HG03432 (cell line): Measurements from ENCODE around the gene SBNO1.
"Not testable (repeated sequence)": the region's sequence is repeated elsewhere in the genome, so short reads cannot be mapped to it uniquely, and the experiment has no call there.

ENCODE experiments used
- ATAC-seq: cut with Tn5 transposase; IDR thresholded peaks from one replicate; pipeline ENCODE4 v1.9.1; 2021; ENCODE audit warnings: mild to moderate bottlenecking, moderate library complexity; ENCODE audit not compliant: unreplicated experiment

The SBNO1 gene

DNA sequence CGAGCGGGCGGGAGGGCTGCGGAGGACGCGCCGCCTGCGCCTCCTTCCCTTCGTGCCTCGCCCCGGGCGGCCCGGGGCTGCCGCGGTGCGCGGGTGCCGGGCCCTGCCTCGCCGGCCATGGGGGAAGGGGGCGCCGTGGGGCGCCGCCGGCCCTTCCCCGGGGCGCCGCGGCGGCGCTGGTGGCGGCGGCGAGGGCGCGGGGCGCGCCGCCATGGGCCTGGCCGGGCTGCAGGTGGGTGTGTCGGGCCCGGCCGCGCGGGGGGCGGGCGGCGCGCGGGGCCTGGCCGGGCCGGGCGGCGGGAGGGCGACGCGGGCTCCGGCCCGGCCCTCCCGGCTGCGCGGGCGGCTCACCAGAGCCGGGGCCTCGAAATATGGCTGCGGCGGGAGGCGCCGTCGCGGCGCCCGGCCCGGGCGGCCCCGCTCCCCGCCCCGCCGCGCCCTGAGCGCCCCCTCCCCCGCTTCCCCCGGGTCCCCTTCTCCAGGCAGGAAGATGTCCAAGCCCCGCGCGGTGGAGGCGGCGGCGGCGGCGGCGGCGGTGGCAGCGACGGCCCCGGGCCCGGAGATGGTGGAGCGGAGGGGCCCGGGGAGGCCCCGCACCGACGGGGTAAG is 24.4 kb upstream of the SBNO1 start:
- no peak for ATAC-seq

DNA sequence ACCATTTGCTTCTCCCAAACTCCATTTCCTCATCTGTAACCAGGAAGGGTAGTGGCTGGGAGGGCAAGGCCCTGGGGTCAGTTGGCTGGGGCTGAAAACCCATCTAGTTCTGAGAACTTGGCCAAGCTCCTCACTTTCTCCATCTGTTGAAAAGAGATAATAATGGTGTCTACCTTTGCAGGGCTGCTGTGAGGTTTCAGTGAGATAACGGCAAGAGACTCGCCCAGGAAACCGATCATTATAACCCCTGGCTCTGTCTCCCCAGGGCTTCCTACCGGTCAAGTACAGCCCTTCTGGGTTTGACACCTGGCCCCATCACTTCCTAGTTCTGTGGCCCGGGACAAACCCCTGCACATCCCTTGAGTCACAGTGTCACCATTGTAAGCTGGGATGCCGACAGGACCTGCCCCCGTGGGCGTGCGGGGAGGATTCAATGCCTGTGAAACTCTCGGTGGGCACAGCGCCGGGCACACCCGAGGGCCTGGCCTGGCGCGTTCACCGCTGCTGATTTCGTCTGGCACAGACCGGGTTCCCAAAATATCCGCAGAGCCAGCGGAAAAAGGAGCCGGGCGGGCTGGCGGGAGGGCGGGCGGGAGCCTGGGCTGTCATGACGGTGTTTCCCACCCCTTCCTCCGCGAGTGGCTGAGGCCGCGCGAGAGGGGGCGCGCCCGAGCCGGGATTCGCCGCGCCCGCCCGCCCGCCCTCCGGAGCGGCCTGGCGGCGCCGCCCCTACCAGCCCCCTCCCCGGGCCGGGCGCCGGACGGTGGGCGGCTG is 23.7 kb upstream of the SBNO1 start:
- peak; percentile 45 for ATAC-seq

DNA sequence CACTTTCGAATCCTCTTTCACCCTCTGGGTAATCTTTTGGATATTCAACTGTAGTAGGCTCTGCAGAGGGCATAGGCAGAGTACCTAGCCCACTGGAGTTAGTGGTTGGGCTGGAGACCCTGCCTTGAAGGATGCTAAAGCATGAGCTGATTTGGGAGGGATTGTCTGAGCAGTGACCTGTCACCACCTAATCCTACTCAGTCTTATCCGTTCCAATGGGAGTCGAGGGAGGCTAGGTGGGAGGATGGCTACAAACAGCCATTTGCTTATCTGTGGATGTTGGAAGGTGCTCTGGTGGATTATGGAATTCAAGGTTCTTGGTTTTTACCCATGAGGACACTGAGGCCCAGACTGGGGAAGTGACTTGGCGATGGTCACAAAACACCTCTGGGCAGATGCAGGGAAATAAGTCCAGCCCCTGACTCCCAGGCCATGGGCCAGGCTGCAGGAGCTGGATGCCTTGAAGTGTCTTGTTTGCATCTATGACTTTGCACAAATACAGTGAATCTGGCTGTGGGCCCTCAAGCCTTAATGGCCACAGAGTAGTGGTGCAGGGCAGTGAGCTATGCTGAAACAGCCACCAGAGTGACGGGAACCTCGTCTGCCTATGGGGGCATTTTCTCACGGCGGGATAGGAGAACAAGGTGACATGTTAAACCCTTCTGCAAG is 23.0 kb upstream of the SBNO1 start:
- no peak for ATAC-seq

DNA sequence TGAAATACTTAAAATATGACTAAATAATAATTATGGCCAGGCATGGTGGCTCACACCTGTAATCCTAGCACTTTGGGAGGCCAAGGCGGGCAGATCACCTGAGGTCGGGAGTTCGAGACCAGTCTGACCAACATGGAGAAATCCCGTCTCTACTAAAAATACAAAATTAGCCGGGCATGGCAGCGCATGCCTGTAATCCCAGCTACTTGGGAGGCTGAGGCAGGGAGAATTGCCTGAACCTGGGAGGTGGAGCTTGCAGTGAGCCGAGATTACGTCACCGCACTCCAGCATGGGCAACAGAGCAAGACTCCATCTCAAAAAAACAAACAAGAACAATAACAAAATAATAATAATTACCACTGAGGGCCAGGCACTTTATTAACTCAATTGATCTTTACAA is 20.9 kb upstream of the SBNO1 start:
- not testable (repeated sequence) for ATAC-seq

DNA sequence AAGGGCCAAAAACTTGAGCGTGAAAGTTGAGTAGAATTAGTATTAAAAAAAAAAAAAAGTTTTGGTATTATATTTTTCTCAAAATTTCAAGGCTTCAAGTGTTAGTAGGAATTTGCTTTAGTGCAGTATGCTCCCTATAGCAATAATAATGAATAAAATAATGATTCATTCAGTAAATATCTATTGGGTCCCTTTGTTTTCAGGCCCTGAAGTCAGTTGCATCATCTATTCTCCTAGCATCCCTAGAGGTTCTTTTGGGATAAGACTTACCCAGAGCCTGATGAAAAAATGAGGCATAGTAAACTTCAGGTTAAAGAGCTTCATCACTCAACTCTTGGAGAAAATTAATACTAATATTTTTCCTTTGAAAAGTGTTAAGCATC is 20.3 kb upstream of the SBNO1 start:
- ATAC-seq, result no peak

DNA sequence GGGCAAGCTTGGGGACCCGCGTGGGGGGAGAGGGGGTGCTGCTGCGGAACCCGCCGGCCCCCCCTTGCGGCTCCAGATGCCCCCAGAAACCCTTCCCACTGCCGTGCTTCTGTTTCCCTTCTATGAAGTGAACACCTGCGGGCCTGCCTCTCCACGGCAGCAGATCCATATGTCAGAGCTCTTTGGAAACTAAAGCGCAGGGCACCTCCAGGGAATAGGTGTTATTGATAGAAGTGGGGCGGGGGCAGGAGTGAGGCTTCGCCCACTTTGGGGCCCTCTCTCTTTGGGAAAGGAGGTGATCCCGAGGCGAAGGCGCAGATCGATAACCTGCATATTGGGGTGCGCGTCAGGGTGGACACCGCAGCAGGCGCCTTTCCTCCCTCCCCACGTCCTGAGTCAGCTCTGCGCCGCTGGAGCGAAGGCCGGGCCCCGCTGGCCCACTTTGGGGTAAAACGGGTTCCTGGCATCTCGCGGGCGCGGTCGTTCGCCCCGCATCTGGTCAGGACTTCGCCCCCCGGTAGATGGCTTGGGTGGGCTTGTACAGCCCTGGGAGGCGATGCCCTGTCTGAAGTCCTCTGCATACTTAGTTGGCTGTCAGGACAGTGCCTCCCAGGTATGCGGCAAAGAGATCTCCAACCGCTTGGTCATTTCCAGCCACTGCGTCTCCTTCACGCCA is 19.8 kb upstream of the SBNO1 start:
- ATAC-seq, result no peak

DNA sequence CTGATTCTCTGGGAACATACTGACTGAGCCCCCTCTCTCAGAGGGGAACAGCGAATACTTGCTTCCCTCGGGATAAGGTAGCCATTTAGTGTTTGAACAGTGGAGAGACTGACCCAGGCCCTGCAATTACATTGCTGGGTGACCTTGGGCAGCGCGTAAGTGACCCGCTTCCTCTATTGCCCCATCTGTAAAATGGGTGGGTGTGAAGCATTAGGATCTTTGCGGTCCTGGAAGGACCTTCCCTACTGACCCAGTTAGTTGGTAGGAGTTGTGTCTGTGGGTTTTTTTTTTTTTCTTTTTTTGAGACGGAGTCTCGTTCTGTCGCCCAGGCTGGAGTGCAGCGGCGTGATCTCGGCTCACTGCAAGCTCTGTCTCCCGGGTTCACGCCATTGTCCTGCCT is 18.0 kb upstream of the SBNO1 start:
- no peak for ATAC-seq

DNA sequence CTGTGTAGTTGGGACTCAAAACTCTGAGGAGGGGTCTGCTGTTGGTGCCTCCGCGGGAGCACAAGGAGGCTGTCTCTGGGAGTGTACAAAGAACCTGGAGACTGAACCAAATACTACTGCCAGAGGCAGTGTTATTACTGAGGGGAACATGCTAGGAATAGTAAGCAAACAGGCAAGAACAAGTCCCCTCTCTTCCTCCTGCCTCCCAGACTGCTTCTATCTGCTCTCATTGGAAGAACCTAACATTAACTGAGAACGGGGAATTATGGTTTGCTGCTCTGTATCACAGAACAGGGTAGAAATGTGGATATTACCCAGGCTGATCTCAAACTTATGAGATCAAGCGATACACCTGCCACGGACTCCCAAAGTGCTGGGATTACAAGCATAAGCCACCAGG is 14.7 kb upstream of the SBNO1 start:
- ATAC-seq, result no peak

DNA sequence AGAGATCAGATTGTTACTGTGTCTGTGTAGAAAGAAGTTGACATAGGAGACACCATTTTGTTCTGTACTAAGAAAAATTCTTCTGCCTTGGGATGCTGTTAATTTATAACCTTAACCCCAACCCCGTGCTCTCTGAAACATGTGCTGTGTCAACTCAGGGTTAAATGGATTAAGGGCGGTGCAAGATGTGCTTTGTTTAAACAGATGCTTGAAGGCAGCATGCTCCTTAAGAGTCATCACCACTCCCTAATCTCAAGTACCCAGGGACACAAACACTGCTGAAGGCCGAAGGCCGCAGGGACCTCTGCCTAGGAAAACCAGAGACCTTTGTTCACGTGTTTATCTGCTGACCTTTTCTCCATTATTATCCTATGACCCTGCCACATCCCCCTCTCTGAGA is 7.8 kb upstream of the SBNO1 start:
- not testable (repeated sequence) for ATAC-seq

DNA sequence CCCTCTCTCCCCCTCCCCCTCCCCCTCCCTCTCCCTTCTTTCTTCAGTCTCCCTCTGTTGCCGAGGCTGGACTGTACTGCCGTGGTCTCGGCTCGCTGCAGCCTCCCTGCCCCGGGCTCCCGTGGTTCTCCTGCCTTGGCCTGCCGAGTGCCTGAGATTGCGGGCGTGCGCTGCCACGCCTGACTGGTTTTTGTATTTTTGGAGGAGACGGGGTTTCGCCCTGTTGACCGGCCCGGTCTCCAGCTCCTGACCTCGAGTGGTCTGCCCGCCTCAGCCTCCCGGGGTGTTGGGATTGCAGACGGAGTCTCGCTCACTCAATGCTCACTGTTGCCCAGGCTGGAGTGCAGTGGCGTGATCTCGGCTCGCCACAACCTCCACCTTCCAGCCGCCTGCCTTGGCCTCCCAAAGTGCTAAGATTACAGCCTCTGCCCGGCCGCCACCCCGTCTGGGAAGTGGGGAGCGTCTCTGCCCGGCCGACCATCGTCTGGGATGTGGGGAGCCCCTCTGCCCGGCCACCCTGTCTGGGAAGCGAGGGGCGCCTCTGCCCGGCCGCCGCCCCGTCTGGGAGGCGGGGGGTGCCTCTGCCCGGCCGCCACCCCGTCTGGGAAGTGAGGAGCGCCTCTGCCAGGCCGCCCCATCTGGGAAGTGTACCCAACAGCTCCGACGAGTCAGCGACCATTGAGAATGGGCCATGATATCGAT is 7.2 kb upstream of the SBNO1 start:
- ATAC-seq, result not testable (repeated sequence)

DNA sequence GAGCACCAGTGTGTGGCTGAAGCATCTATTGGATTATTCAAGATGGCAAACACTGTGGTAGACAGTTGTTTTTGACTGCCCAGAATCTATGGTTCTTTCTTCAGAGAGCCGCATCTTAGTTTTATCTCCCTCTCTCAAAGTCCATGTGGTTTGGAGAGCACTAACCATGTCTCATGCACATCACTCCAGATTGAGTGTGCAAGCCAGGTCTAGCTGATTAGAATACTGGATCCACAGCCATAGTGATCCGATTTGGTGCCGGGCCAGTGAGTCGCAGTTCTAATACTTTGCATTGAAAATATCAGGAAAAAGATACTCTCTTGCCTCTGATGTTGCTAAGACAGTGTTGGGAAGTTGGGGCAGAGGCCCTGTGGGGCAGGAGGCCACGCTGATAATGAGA is 4.6 kb upstream of the SBNO1 start:
- no peak for ATAC-seq

DNA sequence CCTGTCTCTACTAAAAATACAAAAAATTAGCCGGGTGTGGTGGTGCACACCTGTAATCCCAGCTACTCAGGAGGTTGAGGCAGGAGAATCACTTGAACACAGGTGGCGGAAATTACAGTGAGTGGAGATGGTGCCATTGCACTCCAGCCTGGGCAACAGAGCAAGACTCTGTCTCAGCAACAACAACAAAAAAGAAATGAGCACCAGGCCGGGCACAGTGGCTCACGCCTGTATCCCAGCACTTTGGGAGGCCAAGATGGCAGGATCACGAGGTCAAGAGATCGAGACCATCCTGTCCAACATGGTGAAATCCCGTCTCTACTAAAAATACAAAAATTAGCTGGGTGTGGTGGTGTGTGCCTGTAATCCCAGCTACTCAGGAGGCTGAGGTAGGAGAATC is 3.8 kb upstream of the SBNO1 start:
- ATAC-seq, result not testable (repeated sequence)

DNA sequence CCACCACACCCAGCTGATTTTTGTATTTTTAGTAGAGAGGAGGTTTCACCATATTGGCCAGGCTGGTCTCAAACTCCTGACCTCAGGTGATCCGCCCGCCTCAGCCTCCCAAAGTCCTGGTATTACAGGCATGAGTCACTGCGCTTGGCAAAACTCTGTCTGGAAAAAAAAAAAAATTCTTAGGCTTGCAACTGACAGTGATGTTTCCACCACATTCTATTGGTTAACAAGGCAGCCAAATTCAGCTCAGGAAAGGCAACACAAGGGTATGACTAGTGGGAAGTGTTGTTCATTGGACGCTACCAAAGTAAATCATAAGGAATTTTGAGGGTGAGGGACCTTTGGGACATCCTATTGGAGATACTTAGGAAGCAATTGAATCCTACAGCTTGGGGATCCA is 2.9 kb upstream of the SBNO1 start:
- ATAC-seq, result no peak

DNA sequence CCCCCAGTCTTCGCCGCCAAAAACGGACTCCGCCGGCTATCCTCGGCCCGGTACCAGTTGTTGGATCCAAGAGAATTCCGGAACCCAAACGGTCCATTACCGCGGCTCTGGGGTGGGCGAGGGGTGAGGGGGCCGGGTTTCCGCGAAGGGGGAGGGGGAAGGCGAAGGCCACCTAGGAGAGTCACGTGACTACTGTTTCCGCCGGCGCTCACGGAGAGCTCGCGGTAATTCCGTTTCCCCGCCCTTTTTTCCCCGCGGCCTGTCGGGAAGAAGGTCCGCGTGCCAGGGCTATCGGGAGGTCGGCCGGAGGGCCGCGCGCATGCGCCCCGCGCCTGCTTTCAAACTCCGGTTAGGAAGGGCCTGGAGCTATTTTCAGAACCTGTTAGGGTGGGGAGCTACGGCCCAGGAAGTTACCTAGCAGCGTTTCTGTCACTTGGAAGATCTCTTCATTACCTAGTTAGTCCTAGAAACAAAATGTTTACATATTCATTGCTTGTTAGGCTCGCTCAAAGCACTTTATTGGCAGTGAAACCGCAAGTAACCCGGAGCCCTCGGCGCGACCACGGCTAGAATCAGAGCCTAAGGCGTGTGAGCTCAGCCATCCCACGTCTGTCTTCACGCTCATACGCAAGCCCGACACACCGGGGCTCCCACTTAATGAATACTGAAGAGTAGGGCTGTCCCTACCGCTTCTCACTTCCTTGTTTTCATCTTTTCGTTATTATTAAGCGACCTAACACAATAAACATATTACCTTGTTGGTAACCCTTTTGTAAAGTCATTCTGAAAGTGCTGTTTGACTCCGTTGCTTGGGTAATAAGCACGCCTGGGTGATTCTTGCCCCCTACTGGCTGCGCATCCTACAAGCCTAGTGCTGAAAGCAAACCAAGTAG is 624 bp upstream of the SBNO1 start:
- peak; percentile 69 for ATAC-seq

DNA sequence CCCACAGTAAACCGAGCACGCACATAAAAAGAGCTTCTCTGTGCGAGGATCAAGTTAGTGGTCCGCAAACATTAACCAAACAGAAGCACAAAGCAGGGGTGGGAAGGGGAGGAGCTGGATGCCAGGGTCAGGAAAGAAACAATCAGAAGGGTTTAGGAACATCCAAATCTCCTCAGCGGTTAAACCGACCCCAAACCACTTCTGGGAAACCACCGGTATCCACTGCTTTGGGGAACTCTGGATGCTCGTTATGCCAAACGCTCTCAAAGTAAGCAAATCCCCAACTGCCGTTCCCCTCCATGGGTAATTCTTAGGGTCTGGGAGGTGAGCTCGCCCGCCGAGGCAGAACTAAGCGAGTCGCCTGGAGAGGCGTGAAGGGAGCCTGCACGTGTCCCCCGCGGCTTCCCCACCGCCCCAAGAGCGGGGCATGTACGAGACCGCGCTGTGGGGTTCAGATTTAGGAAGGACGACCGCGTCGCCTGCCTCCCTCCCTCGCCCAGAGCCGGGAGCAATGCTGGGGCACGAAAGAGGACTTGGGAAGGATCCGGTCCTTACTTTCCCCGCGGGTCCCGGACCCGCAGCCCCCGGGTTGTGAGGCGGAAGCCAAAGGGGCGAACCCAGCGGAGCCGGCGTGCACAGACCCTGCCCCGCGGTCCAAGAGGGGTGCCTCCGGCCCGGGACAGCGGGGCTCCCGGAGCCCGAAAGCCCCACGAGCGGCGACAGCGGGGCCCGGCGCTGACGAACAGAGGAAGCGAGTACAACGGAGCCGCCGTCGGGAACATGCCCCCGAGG is 711 bp downstream of the SBNO1 start:
- peak; percentile 12 for ATAC-seq

DNA sequence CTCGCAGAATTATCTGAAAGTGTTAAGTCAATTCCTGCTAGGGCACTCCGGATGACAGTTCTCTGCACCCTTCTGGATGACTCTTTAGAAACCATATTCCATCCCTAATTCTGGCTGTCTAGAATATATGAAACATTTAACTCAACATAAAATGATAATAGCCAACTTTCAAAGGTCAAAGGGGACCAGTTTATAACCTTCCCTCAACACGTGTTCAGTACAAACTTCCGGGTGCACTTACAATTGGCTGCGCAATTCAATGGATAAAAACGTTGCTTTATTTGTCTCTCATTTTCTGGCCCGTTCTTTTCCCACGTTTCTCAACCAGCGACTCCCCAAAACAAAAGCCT is 1.3 kb downstream of the SBNO1 start:
- no peak for ATAC-seq

DNA sequence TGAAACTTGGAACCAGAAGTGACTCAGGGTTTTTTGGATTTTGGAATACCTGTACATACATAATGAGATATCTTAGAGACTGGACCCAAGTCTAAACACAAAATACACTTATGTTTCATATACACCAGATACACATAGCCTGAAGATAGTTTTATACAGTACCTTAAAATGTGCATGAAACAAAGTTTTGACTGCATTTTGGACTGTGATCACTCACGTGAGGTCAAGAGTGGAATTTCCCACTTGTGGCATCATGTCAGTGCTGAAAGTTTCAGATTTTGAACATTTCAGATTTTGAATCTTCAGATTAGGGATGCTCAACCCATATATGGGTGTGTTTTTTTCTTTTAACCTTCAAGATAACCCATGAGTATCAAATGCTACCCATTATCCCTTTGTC is 6.6 kb downstream of the SBNO1 start:
- no peak for ATAC-seq

DNA sequence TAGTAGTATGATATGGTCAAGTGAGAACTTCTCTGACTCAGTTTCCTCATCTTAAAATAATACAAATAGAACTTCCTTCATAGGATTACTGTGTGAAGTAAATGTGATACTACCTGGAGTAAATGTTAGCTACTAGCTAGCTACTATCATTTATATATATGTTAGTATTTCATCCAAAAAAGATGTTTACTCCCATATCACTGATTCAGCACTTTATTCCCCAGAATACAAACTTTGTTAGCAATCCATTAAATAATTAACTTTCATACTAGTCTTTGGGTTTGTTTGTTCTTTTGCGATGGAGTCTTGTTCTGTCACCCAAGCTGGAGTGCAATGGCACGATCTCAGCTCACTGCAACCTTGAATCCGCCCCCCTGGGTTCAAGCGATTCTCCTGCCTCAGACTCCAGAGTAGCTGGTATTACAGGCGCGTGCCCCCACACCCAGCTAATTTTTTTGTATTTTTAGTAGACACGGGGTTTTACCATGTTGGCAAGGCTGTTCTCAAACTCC is 8.4 kb downstream of the SBNO1 start:
- ATAC-seq, result no peak

DNA sequence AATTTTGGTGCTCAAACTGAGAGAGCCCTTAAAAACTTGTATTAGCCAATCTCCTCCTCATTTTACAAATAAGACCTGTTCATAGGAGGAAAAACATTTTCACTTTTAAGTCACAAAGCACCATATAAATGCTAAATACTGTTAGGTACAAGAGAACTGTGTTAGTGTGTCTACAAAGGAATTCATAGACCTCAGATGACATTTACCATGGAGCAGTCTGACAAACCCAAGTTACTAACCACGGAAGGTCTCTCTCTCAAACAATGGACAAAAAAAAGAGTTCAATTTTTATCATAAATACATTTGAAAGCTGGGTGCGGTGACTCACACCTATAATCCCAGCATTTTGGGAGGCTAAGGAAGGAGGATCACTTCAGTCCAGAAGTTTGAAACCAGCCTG is 10.0 kb downstream of the SBNO1 start:
- no peak for ATAC-seq
